ENCODE data around the gene PINK1.

The PINK1 gene

GRCh38 chr1:20691872-20692271 lies 58.6 kb downstream of the PINK1 start:
- TF ChIP-seq GATA3 (IDR thresholded peaks at IDR 0.05; ENCODE audit: low read depth, low read length) (no peak), GATA2 (IDR thresholded peaks at IDR 0.05; ENCODE audit: low read depth, low read length) (no peak)

- no peak for TF ChIP-seq GATA2 (IDR thresholded peaks at IDR 0.05; ENCODE audit: low read depth, low read length)
- no peak for TF ChIP-seq GATA3 (IDR thresholded peaks at IDR 0.05; ENCODE audit: low read depth, low read length)
These were observed 60.4 kb downstream of the PINK1 start for GRCh38 chr1:20693623-20694022.

- TF ChIP-seq GATA3 (IDR thresholded peaks at IDR 0.05; ENCODE audit: low read depth, low read length) (no peak), GATA2 (IDR thresholded peaks at IDR 0.05; ENCODE audit: low read depth, low read length) (no peak)
These were observed 62.3 kb downstream of the PINK1 start for GRCh38 chr1:20695515-20695914.

GRCh38 chr1:20696397-20697333 lies 63.4 kb downstream of the PINK1 start:
- TF ChIP-seq GATA3 (IDR thresholded peaks at IDR 0.05; ENCODE audit: low read depth, low read length) (no peak), GATA2 (IDR thresholded peaks at IDR 0.05; ENCODE audit: low read depth, low read length) (no peak)

GRCh38 chr1:20697563-20697962 lies 64.3 kb downstream of the PINK1 start:
- no peak for TF ChIP-seq GATA3 (IDR thresholded peaks at IDR 0.05; ENCODE audit: low read depth, low read length)
- no peak for TF ChIP-seq GATA2 (IDR thresholded peaks at IDR 0.05; ENCODE audit: low read depth, low read length)

- TF ChIP-seq GATA2 (IDR thresholded peaks at IDR 0.05; ENCODE audit: low read depth, low read length) = no peak
These were observed 65.1 kb downstream of the PINK1 start for GRCh38 chr1:20698195-20698910.

- TF ChIP-seq GATA3 (IDR thresholded peaks at IDR 0.05; ENCODE audit: low read depth, low read length) = no peak
- no peak for TF ChIP-seq GATA2 (IDR thresholded peaks at IDR 0.05; ENCODE audit: low read depth, low read length)
These were observed 66.3 kb downstream of the PINK1 start for GRCh38 chr1:20699558-20699957.

GRCh38 chr1:20700636-20701215 lies 67.5 kb downstream of the PINK1 start:
- no peak for TF ChIP-seq GATA3 (IDR thresholded peaks at IDR 0.05; ENCODE audit: low read depth, low read length)

All from SH-SY5Y (cell line).